ENCODE measurements around the gene LAMA3.
"Not testable (repeated sequence)": the region's sequence is repeated elsewhere in the genome, so short reads cannot be mapped to it uniquely, and the experiment has no call there.

The LAMA3 gene

GRCh38 chr18:23703057-23703986 lies 14.1 kb downstream of the LAMA3 start:
- Histone ChIP-seq H3K27me3 (ENCODE audit: control insufficient read depth, insufficient read depth, low read length) (no peaks in the 10 kb centered on the region), H3K4me3 (ENCODE audit: low read length) (no peak overlapping the region), H3K27ac (ENCODE audit: low read length) (no peak overlapping the region), H3K4me1 (ENCODE audit: control insufficient read depth, insufficient read depth, low read length) (no peaks in the 10 kb centered on the region), H3K36me3 (ENCODE audit: control insufficient read depth, insufficient read depth, low read length) (no peaks in the 10 kb centered on the region), H3K9me3 (ENCODE audit: control insufficient read depth, insufficient read depth, low read length) (no peaks in the 10 kb centered on the region)
- no peak for DNase-seq (ENCODE audit: low read depth, low spot score)
- no CpG with 5 or more reads among the region's 6 CpGs for WGBS (ENCODE audit: insufficient coverage, insufficient read length)

GRCh38 chr18:23703987-23704384 lies 14.7 kb downstream of the LAMA3 start:
- H3K4me1 ChIP-seq (ENCODE audit: control insufficient read depth, insufficient read depth, low read length) = no peaks in the 10 kb centered on the region
- no peak for DNase-seq (ENCODE audit: low read depth, low spot score)
- no peaks in the 10 kb centered on the region for H3K27me3 ChIP-seq (ENCODE audit: control insufficient read depth, insufficient read depth, low read length)
- no CpG with 5 or more reads among the region's 6 CpGs for WGBS (ENCODE audit: insufficient coverage, insufficient read length)
- no peaks in the 10 kb centered on the region for H3K9me3 ChIP-seq (ENCODE audit: control insufficient read depth, insufficient read depth, low read length)
- H3K4me3 ChIP-seq (ENCODE audit: low read length) = no peak overlapping the region
- H3K27ac ChIP-seq (ENCODE audit: low read length) = no peak overlapping the region
- H3K36me3 ChIP-seq (ENCODE audit: control insufficient read depth, insufficient read depth, low read length) = no peaks in the 10 kb centered on the region

GRCh38 chr18:23704806-23705205 lies 15.6 kb downstream of the LAMA3 start:
- no peaks in the 10 kb centered on the region for H3K27me3 ChIP-seq (ENCODE audit: control insufficient read depth, insufficient read depth, low read length)
- H3K27ac ChIP-seq (ENCODE audit: low read length) = no peak overlapping the region
- no peak overlapping the region for H3K4me3 ChIP-seq (ENCODE audit: low read length)
- H3K9me3 ChIP-seq (ENCODE audit: control insufficient read depth, insufficient read depth, low read length) = no peaks in the 10 kb centered on the region
- DNase-seq (ENCODE audit: low read depth, low spot score) = no peak
- H3K4me1 ChIP-seq (ENCODE audit: control insufficient read depth, insufficient read depth, low read length) = no peaks in the 10 kb centered on the region
- H3K36me3 ChIP-seq (ENCODE audit: control insufficient read depth, insufficient read depth, low read length) = no peaks in the 10 kb centered on the region

- WGBS (ENCODE audit: insufficient coverage, insufficient read length) = no CpG with 5 or more reads among the region's 3 CpGs
- Histone ChIP-seq H3K9me3 (ENCODE audit: control insufficient read depth, insufficient read depth, low read length) (no peaks in the 10 kb centered on the region), H3K27ac (ENCODE audit: low read length) (no peak overlapping the region), H3K27me3 (ENCODE audit: control insufficient read depth, insufficient read depth, low read length) (no peaks in the 10 kb centered on the region), H3K4me3 (ENCODE audit: low read length) (no peak overlapping the region), H3K4me1 (ENCODE audit: control insufficient read depth, insufficient read depth, low read length) (no peaks in the 10 kb centered on the region), H3K36me3 (ENCODE audit: control insufficient read depth, insufficient read depth, low read length) (no peaks in the 10 kb centered on the region)
- no peak for DNase-seq (ENCODE audit: low read depth, low spot score)
Measured at GRCh38 chr18:23706971-23707640, 17.9 kb downstream of the LAMA3 start.

GRCh38 chr18:23710068-23710527 lies 20.8 kb downstream of the LAMA3 start:
- Histone ChIP-seq H3K36me3 (ENCODE audit: control insufficient read depth, insufficient read depth, low read length) (no peaks in the 10 kb centered on the region), H3K9me3 (ENCODE audit: control insufficient read depth, insufficient read depth, low read length) (no peaks in the 10 kb centered on the region), H3K27ac (ENCODE audit: low read length) (no peak overlapping the region), H3K4me3 (ENCODE audit: low read length) (no peak overlapping the region), H3K27me3 (ENCODE audit: control insufficient read depth, insufficient read depth, low read length) (no peaks in the 10 kb centered on the region), H3K4me1 (ENCODE audit: control insufficient read depth, insufficient read depth, low read length) (no peaks in the 10 kb centered on the region)
- no peak for DNase-seq (ENCODE audit: low read depth, low spot score)
- no CpG with 5 or more reads among the region's 17 CpGs for WGBS (ENCODE audit: insufficient coverage, insufficient read length)

GRCh38 chr18:23710946-23711345 lies 21.7 kb downstream of the LAMA3 start:
- H3K4me3 ChIP-seq (ENCODE audit: low read length) = no peak overlapping the region
- H3K4me1 ChIP-seq (ENCODE audit: control insufficient read depth, insufficient read depth, low read length) = no peaks in the 10 kb centered on the region
- no CpG with 5 or more reads among the region's 1 CpG for WGBS (ENCODE audit: insufficient coverage, insufficient read length)
- no peak overlapping the region for H3K27ac ChIP-seq (ENCODE audit: low read length)
- DNase-seq (ENCODE audit: low read depth, low spot score) = no peak
- no peaks in the 10 kb centered on the region for H3K36me3 ChIP-seq (ENCODE audit: control insufficient read depth, insufficient read depth, low read length)
- no peaks in the 10 kb centered on the region for H3K9me3 ChIP-seq (ENCODE audit: control insufficient read depth, insufficient read depth, low read length)
- no peaks in the 10 kb centered on the region for H3K27me3 ChIP-seq (ENCODE audit: control insufficient read depth, insufficient read depth, low read length)

GRCh38 chr18:23711426-23711825 lies 22.2 kb downstream of the LAMA3 start:
- DNase-seq (ENCODE audit: low read depth, low spot score) = no peak
- no CpG with 5 or more reads among the region's 1 CpG for WGBS (ENCODE audit: insufficient coverage, insufficient read length)
- no peaks in the 10 kb centered on the region for H3K9me3 ChIP-seq (ENCODE audit: control insufficient read depth, insufficient read depth, low read length)
- H3K27ac ChIP-seq (ENCODE audit: low read length) = no peak overlapping the region
- H3K4me3 ChIP-seq (ENCODE audit: low read length) = no peak overlapping the region
- H3K36me3 ChIP-seq (ENCODE audit: control insufficient read depth, insufficient read depth, low read length) = no peaks in the 10 kb centered on the region
- H3K4me1 ChIP-seq (ENCODE audit: control insufficient read depth, insufficient read depth, low read length) = no peaks in the 10 kb centered on the region
- H3K27me3 ChIP-seq (ENCODE audit: control insufficient read depth, insufficient read depth, low read length) = no peaks in the 10 kb centered on the region

- Histone ChIP-seq H3K4me3 (ENCODE audit: low read length) (no peak overlapping the region), H3K27me3 (ENCODE audit: control insufficient read depth, insufficient read depth, low read length) (no peaks in the 10 kb centered on the region), H3K36me3 (ENCODE audit: control insufficient read depth, insufficient read depth, low read length) (no peaks in the 10 kb centered on the region), H3K4me1 (ENCODE audit: control insufficient read depth, insufficient read depth, low read length) (no peaks in the 10 kb centered on the region), H3K27ac (ENCODE audit: low read length) (no peak overlapping the region), H3K9me3 (ENCODE audit: control insufficient read depth, insufficient read depth, low read length) (no peaks in the 10 kb centered on the region)
- no peak for DNase-seq (ENCODE audit: low read depth, low spot score)
- no CpG with 5 or more reads among the region's 3 CpGs for WGBS (ENCODE audit: insufficient coverage, insufficient read length)
Measured at GRCh38 chr18:23712445-23712844, 23.2 kb downstream of the LAMA3 start.

- no CpG with 5 or more reads among the region's 4 CpGs for WGBS (ENCODE audit: insufficient coverage, insufficient read length)
- Histone ChIP-seq H3K4me1 (ENCODE audit: control insufficient read depth, insufficient read depth, low read length) (no peaks in the 10 kb centered on the region; the same call in 1 of the 2 replicates), H3K36me3 (ENCODE audit: control insufficient read depth, insufficient read depth, low read length) (no peaks in the 10 kb centered on the region), H3K27me3 (ENCODE audit: control insufficient read depth, insufficient read depth, low read length) (no peaks in the 10 kb centered on the region), H3K4me3 (ENCODE audit: low read length) (no peak overlapping the region), H3K9me3 (ENCODE audit: control insufficient read depth, insufficient read depth, low read length) (no peaks in the 10 kb centered on the region), H3K27ac (ENCODE audit: low read length) (no peak overlapping the region)
- DNase-seq (ENCODE audit: low read depth, low spot score) = no peak
Measured at GRCh38 chr18:23714576-23714975, 25.3 kb downstream of the LAMA3 start.

- no CpG with 5 or more reads among the region's 8 CpGs for WGBS (ENCODE audit: insufficient coverage, insufficient read length)
- H3K4me3 ChIP-seq (ENCODE audit: low read length); H3K4me1 ChIP-seq (ENCODE audit: control insufficient read depth, insufficient read depth, low read length); H3K36me3 ChIP-seq (ENCODE audit: control insufficient read depth, insufficient read depth, low read length); DNase-seq (ENCODE audit: low read depth, low spot score); H3K27me3 ChIP-seq (ENCODE audit: control insufficient read depth, insufficient read depth, low read length); H3K9me3 ChIP-seq (ENCODE audit: control insufficient read depth, insufficient read depth, low read length); H3K27ac ChIP-seq (ENCODE audit: low read length): not testable (repeated sequence)
Measured at GRCh38 chr18:23716079-23716478, 26.8 kb downstream of the LAMA3 start.
